GM04503 (cell line): ENCODE results near the gene ADSS1.

Experiments
- DNase-seq: peaks from one replicate; pipeline ENCODE4 v3.0.0-alpha.2; 2012; ENCODE audit warnings: low read depth

ADSS1 gene

DNA sequence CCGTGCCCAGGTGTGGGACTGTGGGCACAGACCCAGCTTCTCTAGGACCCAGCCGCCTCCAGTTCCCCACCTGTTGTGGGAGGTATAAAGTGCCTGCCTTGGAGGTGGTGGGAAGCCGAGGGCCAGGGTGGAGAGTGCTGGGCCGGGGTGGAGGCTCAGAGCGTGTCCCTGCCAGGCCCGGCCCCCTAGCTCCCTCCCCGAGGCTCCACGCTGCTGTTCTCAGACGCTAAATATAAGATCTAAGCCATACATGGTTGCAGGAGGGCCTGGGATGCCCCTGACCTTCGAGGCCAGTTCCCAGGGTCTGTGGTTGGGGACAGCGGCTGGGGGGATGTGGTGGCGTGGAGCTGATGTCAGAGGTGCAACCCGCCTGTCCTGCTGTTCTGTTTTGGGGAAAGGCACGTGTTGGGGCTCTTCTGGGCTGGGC, 23.8 kb upstream of the ADSS1 start:
- DNase-seq: no peak

DNA sequence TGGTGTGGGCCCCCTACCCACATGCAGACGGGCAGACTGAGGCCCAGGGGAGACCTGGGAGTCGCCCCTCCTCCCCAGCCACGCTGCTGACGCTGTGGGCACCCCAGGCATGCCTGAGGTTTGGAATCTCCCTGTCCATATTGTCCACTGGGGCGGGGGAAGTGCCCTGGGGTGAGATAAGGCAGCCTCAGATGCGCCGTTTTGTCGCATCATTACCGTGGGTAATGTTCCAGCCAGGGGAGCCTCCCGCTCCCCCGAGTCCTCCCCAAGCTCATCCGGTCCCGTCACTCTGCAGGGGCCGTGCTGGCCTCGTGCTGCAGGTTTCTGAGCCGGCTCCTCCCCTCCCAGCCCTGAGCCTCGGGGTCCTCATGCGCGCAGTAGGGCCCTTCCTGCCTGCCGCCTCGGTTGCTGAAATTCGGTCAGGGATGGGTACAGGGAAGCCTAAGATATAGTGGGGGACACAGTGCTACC, 23.2 kb upstream of the ADSS1 start:
- no peak for DNase-seq

DNA sequence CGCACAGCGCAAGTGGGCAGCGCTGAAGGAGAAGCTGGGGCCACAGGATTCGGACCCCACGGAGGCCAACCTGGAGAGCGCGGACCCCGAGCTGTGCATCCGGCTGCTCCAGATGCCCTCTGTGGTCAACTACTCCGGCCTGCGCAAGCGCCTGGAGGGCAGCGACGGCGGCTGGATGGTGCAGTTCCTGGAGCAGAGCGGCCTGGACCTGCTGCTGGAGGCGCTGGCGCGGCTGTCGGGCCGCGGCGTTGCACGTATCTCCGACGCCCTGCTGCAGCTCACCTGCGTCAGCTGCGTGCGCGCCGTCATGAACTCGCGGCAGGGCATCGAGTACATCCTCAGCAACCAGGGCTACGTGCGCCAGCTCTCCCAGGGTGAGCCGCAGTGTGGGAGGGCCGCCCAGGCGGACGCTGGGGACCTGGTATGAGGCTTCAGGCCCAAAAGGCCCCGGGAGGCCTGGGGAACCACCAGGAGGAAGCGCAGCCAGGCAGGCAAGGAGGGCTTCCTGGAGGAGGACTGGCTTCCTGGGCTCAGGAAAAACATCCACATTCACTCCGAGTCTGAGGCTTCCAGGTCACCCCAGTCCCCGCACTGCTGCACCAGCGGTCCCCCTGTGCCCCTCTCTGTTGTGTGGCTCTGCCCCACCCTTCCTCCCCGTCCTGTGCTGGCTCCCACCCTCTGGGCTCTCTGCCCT, 22.5 kb upstream of the ADSS1 start:
- DNase-seq: no peak

- DNase-seq: no peak
These were observed 21.9 kb upstream of the ADSS1 start for GRCh38 chr14:104702106-104702505.

- no peak for DNase-seq
These were observed 21.4 kb upstream of the ADSS1 start for GRCh38 chr14:104702673-104703072.

- DNase-seq: no peak
These were observed 20.8 kb upstream of the ADSS1 start for GRCh38 chr14:104703269-104703668.

GRCh38 chr14:104704252-104704651, 19.8 kb upstream of the ADSS1 start:
- DNase-seq: no peak

DNA sequence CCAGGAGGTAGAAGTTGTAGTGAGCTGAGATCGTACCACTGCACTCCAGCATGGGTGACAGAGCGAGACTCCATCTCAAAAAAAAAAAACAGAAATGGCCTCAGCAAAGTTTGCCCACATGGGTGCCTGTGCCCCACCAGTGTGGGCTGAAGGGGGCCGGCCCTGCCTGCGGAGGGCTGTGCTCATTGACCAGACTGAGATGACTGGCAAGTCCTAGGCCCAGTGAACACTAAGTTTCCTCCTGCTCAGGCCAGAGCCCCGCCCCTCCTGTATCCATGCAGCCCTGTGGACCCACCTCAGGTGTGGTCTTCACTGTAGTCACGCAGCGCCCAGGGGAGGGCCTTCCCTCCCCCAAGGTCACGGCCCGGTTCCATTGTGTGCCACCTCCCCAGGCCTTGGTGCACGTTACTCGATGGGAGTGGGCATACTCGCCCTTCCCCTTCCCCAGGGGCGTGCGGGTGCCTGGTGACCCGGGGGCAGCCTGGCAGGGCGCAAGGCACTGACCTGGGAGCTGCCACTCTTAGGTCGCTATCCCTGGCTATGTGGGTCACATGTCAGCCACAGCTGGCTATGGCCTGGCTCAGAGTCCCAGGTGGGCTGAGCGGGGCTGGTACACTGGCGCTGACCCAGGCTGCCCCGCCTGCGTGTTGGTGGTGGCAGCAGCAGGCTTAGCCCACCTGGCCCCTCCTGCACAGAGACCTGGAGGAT, 18.5 kb upstream of the ADSS1 start:
- no peak for DNase-seq

DNA sequence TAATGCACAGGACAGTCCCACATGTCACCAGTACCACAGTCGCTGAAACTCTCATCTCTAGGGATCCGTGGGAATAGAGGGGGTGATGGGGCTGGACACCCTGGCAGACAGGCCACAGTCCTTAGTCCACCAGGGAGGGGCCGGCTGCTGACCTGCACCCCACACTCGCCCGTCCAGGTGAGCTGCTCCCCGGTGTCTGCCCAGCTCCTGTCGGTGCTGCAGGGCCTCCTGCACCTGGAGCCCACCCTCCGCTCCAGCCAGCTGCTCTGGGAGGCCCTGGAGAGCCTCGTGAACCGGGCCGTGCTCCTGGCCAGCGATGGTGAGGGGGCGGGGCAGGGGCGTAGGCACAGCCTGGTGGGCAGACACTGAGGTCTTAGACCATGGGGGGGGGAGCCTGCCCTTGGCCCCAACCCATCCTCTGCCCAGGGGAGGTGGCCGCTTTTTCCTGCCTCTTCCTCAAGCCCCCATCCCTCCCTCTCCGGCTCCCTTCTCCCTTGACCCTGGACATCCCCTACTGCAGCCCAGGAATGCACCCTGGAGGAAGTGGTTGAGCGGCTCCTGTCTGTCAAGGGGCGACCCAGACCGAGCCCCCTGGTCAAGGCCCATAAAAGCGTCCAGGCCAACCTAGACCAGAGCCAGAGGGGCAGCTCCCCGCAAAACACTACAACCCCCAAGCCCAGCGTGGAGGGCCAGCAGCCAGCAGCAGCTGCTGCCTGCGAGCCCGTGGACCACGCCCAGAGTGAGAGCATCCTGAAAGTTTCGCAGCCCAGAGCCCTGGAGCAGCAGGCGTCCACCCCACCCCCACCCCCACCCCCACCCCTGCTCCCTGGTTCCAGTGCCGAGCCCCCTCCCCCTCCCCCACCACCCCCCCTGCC, 17.1 kb upstream of the ADSS1 start:
- no peak for DNase-seq

DNA sequence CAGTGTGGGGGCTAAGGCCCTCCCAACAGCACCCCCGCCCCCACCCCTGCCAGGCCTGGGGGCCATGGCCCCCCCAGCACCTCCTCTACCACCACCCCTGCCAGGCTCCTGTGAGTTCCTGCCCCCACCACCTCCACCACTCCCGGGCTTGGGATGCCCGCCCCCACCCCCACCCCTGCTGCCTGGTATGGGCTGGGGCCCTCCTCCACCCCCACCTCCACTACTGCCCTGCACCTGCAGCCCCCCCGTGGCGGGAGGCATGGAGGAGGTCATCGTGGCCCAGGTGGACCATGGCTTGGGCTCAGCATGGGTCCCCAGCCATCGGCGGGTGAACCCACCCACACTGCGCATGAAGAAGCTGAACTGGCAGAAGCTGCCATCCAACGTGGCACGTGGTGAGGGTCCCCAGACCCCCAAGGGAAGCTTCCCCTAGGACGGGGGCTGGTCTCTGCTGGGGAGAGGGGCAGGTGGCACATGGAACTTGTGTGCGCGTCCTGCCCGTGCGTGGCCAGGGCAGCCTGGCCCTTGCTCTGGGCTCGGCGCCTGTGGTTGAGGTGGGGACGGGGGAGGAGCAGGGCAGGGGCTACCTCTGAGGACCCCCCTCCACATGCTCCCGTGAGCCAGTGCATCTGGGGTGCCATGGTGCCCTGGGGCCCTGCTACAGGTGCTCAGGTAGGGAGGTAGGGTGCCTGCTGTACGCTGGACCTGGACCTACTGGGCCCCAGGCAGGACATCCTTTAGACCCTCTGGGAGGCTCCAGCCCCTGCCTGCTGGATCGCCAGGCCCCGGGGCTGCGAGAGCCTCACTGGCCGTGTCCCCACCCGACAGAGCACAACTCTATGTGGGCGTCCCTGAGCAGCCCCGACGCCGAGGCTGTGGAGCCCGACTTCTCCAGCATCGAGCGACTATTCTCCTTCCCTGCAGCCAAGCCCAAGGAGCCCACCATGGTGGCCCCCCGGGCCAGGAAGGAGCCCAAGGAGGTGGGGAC, 16.1 kb upstream of the ADSS1 start:
- DNase-seq: no peak

DNA sequence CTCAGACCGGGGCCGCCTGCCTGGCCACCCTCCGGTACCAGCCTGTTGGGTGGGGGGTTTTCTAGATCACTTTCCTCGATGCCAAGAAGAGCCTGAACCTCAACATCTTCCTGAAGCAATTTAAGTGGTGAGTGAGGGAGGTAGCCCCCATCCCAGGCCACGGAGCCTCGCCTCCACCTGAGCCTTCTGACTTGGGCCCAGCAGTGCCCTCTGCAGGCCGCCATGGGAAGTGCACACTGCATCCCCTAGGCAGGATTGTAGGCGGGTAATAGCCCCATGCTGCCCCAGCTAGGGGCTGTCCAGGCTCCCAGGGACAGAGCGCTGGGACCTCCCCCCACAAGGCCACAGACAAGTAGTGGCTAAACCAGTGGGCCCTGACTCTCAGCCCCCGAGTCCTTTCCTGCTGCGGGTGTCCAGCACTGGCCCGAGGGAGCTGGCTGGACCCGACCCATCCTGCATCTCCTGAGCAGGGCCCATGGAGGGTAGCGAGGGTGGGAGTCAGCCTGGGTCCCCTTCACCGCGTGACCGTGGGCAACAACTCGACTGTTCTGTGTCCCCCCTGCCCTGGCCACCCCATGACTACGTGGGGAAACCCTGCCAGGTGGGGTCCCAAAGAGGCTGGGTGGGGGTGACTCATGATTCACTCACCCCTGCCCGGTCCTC, 15.3 kb upstream of the ADSS1 start:
- DNase-seq: no peak

DNA sequence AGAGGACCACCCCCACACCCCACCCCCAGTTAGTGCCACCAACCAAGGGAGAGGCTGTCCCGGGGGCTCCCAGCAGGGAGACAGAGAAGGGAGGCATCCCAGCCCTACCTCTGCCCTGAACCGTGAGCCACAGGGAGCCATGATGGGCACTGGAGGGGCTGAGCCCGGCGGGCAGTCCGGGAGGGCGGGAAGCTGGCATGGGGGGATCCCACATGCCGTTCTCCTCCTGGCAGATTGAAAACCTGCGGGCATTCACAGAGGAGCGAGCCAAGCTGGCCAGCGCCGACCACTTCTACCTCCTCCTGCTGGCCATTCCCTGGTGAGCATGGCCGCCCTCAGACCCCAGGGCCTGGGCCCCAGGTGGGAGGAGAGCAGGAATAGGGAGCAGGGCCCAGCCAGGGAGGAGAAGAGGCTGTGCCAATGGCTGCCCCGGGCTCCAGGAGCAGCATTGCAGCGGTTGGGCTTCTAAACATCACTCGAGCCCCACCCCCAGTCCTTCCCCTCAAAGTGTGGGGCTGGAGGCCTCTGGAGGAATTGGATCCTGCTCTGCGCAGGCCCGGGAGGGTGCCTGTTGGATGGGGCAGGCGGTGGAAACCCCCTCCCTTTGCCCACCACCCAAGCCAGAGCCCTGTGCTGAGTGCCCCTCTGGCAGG, 14.5 kb upstream of the ADSS1 start:
- DNase-seq: no peak

- no peak for DNase-seq
These were observed 13.8 kb upstream of the ADSS1 start for GRCh38 chr14:104710071-104710735.

- no peak for DNase-seq
These were observed 10.9 kb upstream of the ADSS1 start for GRCh38 chr14:104712881-104713734.

- DNase-seq: no peak
These were observed 10.0 kb upstream of the ADSS1 start for GRCh38 chr14:104714066-104714465.

DNA sequence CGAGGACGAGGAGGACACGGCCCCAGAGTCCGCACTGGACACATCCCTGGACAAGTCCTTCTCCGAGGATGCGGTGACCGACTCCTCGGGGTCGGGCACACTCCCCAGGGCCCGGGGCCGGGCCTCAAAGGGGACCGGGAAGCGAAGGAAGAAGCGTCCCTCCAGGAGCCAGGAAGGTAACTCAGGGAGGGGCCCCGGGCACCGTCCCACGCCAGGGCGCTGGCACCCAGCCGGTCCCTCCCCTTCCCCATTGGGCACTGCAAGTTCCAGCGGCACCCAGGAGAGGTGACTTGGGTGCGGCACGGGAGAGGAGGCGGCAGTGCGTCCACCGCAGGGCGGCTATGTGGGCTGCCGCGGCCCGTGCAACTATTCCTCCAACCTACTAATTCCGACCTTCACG, 9.3 kb upstream of the ADSS1 start:
- DNase-seq: no peak

- no peak for DNase-seq
These were observed 8.6 kb upstream of the ADSS1 start for GRCh38 chr14:104715416-104715815.

GRCh38 chr14:104715871-104716270, 8.2 kb upstream of the ADSS1 start:
- DNase-seq: no peak

GRCh38 chr14:104717137-104717536, 6.9 kb upstream of the ADSS1 start:
- no peak for DNase-seq
